Pons (tissue), 1 donor: Measurements from ENCODE around the gene S100A8.
A peak's percentile ranks its signal among the peaks of the same experiment; 100 is the strongest.
"Not testable (repeated sequence)": the region's sequence is repeated elsewhere in the genome, so short reads cannot be mapped to it uniquely, and the experiment has no call there.

Experiments
- DNase-seq: peaks from one replicate; pipeline ENCODE4 v3.0.0-alpha.2; 2016; ENCODE audit warnings: low spot score

S100A8 gene

DNA sequence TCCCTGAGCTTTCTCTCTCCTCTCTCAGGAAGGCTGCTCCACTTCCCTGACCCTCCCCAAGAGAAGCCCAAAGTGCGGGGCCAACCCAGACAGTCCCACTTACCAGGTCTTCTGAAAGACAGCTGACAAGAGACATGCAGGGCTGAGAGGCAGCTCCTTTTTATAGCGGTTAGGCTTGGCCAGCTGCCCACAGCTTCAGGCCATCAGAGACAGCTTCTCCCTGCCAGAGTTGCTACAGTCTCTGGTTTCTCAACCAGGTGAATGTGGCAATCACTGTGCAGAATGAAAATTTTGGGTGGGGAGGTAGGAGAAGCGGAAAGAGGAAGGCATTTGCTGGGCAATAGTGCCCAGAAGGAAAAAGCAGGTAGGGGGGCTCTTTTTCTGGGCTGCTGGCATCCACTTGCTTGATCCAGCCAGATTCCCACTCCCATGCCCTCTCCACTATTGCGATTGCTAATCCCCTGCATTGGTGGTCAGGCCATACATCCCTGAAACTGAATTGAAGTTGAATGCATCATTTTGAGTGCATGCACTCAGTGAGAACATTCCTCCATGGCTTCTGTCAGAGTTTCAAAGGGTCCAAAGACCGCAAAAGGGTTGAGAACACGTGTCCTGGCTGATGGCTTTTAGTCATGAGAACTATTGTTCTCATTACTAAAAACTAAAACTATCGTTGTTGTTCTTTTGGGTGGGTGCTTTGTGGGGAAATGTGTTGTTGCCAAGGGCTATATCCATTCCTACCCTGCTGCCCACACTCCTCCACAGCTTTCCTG lies at the start of gene S100A8:
TSS of gene S100A8 (minus strand) at position 136 of the 773 bp plus-strand sequence. CDS start 538 bp downstream, outside the sequence.
- peak; percentile 45 for DNase-seq

DNA sequence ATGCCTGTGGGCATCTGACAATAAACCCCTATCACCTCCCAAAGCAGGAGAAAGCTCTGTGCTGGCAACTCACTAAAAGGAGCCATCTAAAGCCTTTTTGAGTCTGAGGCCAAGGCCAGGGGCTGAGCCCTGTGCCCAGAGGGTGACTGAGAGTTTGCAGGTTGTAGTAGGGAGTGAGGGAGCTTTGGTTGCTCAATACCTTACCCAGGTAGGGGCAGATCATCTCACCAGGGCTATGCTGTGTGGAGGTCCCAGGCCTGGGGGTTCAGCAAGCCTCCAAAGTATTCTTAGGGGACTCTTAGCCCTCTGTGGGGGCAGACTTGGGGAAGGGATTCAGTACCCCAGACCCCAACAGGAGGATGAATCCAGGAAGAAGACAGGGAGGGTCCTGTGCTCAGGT lies 48.4 kb upstream of the S100A8 start:
- no peak for DNase-seq

DNA sequence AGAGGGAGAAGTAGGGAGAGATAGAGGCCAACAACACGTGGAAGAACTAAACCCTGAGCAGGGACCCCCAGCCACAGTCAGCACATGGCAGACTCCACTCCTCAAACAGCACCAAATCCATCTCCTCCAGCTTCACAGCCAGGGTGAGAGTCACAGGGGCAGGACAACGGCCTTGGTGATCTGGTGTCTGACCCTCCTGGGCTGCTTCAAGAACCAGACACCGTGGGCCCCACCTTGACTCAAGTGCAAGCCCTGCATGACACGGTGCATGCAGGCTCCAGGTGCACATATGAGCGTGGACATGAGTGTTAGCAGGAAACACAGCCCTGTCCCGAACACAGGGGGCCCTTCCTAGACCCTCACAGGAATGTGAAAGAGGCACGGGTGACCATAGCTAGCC lies 47.7 kb upstream of the S100A8 start:
- DNase-seq, result no peak

DNA sequence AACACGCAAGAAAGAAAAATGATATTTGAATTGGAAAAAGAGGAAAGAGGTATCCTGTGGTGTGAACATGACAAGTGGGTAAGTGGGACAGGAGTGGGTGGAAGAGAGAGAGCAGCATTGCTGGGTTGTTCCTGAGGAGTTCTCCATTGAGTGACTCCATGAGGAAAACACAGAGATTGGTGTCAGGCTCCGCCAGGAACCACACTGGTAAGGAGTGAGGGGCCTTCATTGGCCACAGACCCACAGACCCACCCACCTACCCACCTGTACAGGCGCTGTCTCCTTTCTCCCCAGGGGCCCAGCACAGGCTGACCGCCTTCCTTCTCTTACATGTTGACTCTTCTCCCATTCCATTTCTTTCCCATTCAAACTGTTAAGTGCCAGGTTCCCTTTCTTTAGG lies 46.4 kb upstream of the S100A8 start:
- no peak for DNase-seq

DNA sequence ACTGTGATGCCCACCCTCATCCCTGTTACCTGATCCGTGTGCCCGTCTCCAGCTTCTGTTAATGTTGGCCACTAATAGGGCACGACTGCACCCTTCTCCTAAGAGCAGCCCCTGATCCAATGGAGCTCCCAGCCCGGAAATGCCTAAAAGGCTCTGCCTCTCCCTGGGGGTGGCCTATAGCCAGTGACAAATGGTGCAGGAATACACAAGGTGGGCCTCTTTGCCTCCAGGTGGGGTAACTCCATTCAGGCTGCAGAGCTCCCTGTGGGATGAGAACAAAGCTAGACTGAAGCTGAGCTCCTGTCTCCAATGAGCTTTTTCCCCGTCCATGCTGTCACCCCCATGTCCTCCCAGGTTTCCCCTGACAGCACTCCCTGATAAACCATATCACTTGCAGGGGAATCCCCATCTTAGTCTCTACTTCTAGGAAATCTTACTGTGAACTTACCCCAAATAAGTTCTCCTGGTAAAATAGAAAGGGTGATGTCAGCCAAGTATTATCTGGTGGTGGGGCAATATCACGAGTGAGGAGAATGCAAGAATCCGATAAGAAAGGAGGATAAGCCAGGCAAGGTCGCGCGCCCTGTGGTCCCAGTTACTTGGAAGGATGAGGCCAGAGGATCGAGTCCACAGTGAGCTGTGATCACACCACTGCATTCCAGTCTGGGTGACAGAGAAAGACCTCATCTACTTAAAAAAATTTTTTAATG lies 44.0 kb upstream of the S100A8 start:
- DNase-seq, result no peak

DNA sequence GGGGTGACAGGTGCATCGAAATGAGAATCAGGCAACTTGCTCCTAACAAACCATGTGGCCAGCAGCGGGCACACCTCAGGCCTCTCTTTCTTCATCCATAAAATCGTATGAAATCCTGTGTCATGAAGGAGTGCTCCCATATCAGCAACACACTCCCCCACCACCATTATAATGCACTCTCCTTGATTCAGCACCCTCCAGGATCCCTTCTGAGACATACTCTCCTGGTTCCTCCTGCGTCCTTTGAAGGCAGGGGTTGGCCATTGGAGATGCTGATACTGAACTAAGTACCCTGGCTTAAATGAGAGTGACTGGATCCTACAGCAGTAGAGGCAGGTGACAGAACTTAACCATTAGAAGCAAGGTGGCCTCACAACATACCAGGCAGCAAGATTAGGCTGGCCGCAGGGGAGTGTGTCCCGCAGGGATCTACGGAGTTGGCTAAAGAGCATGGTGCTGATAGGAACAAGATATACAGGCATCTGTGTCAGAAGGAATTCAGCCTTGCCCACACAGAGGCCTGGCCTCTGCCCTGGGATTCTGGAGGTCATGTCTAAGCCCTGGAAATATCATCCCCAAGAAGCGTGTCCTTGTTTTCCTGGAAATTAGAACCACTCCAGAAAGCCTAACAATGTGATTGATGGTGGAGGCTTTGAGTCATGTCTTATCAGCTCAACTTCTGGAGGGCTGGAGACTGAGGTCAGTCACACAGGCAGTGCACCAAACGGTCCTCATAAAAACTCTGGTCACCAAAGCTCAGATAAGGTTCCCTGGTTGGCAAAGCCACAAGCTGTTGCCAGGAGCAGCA lies 42.2 kb upstream of the S100A8 start:
- no peak for DNase-seq

DNA sequence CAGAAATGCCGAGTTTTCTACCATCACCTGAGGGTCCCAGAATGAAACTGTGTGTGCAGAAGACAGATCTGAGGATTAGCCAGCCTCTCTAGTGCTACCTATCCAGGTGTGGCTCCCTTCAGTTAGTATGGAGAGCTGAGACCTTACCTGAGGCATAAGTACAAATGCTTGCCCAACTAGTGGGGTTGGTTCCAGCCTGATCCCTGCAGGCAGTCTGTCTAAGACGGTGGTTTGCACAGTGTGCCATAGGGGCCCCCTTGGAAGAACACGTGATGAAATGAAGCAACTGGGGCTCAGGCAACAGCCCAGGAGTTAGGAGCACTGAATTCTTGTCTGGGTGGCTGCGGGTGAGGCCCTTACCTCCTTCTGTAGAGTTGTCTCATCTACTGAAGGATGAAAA lies 41.1 kb upstream of the S100A8 start:
- DNase-seq, result no peak

DNA sequence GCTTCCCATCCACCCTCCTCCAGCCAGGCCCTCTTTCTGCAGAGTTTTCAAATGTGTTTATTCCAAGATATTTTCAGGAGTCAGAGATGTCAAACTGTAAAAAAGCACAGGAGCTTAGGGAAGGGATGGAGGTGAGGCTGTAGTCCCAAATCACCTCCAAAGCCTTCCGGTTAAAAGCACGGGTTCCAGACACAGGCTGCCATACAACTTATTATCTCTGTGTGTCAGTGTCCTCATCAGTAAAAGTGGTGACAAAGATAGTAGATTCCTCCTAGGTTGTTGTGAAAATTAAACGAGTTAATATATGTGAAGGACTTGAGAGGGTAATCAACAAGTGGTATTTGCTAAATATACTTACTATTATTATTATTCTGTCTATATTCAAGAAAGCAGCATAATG lies 40.6 kb upstream of the S100A8 start:
- DNase-seq, result no peak

DNA sequence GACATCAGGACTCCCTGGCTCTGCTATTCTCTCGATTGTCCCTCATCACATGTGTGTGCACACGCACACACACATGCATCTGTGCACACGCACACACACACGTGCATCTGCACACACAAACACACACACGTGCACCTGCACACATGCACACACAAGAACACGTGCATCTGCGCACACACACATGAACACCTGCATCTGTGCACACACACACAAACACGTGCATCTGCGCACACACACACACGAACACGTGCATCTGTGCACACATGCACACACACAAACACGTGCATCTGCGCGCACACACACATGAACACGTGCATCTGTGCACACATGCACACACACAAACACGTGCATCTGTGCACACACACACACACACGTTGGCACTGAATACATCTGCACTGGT lies 40.1 kb upstream of the S100A8 start:
- DNase-seq, result no peak

DNA sequence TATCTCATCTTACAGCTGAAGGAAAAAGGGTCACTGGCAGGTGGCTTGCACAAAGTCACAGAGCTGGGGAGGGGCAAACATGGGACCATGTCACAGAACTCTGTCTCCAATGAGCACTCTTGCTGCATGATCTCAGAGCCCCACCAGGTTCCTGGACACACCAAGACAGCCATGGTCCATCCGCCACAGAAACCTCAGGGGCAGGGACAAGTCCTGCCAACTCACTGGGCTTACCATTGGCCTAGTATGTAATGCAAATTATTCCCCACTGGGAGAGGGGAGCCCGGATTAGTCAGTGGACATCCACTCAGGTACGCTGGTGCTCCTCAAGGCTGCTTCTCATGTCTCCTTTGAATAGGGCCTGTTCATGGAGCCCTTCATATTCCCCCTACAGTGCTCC lies 39.7 kb upstream of the S100A8 start:
- no peak for DNase-seq

DNA sequence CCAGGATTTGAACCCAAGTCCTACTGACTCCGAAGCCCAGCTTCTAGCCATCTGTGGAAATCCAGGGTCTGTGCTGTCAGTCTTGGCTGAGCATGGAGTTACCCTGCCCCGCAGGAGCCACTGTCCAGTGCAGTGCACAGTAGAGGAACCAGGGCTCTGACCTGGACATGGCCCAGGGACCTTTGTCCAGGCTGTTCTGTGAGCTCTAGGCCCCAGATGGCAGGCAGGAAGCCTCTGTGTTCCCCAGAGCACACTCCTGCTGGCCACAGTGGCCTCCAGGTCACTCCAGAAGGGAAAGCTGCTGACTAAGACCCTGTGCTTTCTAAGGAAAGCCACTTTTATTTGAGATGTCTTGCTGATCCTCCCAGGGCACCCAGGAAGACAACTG lies 39.3 kb upstream of the S100A8 start:
- DNase-seq, result no peak

DNA sequence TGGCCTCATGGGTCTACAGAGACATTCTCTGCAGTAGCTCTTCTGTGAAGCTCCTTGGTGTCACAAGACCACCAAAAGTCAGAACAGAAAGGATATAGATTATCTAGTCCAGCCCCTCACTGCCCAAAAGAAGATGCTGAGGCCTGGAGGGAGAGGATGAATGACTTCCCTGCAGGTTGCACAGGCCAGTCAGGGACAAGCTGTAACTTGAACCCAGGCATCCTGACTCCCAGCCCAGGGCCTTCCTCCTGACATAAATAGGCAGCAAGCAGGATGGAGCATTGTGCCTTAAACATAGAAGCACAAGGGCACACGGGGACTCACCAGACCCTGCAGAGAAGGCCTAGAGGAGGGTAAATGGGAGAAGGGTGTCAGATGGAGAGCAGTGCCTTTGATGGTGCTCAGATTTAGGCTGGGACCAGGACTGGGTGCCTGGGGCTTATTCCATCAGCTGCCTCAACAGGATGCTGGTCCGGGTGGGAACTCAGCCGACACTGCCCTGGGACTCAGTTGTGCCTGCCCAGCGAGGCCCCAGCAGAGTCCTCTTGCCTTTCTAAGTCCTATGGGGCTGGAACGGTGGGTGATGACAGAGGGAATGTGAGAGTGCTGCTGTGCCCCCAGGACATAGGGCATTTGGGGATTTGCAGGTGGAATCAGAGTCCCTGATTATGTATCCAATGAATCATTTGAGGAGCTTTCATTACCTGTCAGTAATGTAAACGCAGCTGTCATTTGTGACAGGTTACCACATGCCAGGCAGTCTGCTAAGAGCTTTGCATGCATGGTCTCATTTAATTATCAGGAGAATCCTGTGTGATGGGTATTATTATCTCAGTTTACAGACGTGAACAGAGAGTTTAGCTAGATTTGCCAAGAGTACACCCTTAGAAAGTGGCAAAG lies 38.6 kb upstream of the S100A8 start:
- DNase-seq, result no peak

DNA sequence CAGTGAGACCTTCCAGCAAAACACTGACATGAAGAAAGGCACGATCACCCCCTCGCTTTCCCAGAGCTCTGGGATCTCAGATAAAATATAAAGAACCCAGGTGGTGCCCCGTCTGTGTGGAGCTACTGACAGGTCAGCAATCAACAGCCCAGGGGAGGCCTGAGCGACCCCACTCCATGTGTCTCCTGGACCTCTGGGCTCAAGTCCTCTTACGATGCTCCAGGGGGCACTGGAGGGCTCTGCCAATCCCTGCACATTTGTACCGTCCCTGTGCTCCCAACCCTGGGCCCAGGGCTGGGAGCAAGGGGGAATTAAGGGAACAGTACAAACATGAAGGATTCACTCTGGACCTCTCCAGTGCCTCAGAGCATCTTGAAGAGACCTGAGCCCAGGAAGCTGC lies 37.9 kb upstream of the S100A8 start:
- DNase-seq, result no peak

DNA sequence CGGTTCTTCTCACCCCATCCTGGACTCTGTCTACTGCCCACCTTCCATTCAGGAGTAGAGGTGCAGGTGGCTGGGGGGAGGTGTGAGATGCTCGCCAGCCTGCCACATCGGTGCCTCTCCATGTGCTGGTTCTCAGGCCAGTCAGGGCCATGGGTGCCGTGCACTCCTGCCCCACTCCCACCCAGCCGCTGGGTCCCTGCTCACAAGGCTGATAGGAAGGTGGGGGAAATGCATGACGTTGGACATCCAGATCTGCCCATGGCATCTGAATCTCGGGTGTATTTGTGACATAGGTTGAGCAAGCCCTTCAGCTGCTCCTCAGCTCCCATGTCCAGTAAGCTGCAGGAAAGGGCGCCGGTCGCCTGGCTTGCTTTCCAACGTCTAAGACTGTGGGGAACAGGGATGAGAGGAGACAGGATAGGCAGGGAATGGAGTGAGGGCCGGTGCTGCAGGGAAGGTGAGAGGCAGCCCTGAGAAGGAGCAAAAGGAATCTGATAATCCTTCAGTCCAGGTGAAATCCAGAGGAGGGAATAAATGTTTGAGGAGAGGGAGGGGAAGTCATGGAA lies 37.3 kb upstream of the S100A8 start:
- DNase-seq, result no peak

DNA sequence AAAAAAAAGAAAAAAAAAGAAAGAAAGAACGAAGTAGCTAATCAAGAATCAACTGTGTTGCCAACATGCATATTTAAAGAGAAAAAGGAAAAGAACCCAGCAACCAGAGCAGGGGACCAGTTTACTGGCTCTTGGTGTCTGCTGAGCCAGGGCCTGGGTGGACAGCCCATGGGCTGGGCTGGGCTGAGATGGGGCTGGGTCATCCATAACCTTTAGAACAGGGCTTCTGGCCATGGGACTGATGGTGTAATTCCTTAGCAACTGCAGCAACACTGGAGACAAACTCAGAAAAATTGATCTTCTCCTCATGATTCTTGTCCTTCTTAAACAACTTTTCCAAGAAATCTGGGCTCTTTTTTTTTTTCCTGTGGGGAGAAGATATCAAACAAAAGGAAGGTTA lies 35.9 kb upstream of the S100A8 start:
- DNase-seq, result no peak

DNA sequence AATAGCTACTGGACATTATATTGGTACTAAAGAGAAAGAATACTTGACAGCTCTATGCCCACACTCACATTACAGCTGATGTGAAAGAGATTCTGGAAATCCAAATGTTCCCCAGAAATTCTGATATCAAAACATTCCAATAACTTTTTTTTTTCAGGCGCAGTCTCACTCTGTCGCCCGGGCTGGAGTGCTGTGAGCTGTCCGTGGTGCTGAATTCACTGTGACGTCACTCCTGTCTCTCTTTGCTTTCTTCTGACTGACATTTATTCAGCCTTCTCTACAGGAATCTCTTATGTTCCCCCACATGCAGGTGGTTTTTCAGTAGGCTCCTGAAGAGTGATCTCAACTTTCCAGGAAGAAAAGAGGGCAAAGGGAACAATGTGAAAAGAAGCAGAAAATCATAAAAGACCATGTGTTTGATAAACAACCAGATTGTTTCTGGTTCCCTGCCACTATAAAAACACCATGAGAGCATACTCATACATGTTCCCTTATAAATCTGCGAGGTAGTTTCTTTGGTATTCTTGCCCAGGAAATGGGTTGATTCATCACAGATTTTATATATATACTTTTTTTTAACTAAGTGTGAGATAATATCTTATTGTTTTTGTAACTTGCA lies 31.7 kb upstream of the S100A8 start:
- peak; percentile 41 for DNase-seq

DNA sequence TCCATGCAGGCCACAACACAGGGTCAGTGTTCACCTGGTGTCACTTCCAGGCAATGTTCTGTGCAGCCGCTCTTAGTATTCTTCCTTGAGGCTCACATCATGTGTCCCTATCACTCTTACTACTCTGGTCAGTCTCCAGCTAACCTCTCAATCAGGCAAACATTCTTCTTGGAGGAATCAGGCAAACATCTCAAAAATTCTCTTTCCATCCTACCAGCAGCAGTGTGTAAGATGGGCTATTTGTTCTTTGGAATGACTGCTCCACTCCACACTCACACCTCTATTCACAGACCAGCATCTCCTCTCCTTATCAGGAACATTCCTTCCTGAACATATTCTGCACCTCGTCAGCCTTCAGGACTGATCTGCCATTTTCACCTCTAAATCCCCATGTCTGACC lies 29.4 kb upstream of the S100A8 start:
- no peak for DNase-seq

DNA sequence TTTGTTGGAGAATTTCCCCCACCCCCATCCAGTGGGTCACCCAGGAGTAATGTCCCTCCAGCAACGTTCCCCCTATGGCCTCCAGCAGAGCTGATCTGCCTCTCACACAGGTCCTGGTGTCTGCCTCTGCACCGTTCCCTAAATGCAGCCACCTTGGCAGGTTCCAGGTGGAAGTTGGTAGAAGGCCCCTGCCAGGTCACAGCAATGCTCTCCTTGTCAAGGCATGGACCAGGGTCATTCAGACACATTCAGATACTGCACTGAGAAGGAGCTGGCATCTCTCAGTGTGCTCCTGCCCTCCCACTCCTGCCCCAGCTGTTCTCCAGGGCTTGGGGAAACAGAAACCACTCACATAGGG lies 28.5 kb upstream of the S100A8 start:
- DNase-seq, result not testable (repeated sequence)

DNA sequence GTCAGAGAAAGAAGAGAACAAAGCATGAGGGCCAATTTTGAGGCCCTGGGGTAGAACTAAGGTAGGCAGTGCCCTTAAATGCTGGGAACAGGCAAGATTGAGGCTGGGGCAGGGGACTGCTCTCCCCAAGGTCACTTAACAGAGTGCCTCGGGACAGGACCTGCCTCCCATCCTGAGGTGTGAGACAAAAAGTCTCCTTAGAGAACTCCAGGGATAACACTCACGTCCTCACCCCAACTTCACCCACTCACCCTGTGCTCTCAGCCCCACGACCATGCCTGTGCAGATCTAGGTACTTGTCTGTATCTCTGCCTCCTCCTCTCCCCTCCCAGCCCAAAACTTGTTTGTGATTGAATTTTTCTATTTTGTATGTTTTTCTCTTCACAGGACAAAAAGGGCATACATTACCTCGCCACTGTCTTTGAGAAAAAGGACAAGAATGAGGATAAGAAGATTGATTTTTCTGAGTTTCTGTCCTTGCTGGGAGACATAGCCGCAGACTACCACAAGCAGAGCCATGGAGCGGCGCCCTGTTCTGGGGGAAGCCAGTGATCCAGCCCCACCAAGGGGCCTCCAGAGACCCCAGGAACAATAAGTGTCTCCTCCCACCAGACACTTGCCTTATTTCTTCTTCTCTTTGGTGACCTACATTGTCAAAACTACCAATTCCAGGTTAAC lies 28.0 kb upstream of the S100A8 start:
- not testable (repeated sequence) for DNase-seq

DNA sequence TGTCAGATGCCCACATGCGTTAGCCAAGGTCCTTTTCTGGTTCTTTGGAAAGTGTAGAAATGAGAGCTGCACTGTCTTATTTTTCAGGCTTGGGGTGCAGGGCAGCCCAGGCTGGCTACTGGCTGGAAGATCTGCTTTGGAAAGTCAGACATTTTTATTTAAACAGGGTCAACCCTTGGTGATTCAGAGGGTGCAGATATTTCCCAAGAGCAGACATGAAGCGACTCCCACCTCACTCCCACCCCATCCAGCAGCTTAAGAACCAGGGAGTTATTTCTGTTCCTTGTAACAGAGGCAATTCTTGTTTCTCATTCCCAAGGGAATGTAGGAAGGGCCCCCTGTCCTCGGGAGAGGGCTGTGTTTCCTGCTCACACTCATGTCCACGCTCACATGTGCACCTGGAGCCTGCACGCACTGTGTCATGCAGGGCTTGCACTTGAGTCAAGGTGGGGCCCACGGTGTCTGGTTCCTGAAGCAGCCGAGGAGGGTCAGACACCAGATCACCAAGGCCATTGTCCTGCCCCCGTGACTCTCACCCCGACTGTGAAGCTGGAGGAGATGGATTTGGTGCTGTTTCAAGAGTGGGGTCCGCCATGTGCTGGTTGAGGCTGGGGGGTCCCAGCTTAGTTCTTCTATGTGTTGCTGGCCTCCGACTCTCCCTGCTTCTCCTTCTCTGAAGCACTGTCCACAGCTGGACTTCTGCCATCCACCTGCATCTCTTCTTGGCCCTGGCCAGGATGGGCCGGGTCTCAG lies 26.4 kb upstream of the S100A8 start:
- no peak for DNase-seq
